Gastroesophageal sphincter (tissue), 4 donors: Measurements from ENCODE around the gene ADAMTS17. TPM values are rescaled to one million over a fixed set of nuclear protein-coding genes. Genes with fewer than 3 reads are reported as not detected.

Source experiments
- ATAC-seq: fragments of 150-250 bp; one replicate; pipeline ENCODE4 v1.9.1; 2016; ENCODE audit warnings: mild to moderate bottlenecking, moderate library complexity
- H3K27ac ChIP-seq, 4 donors: fragments of 200-600 bp; sonication (generic) in 3 of 4; 1 replicate in 3 of 4; 2 replicates in 1 of 4; pipeline ENCODE4 v1.5.1; 2016 to 2019
- H3K27me3 ChIP-seq: fragments of 200-600 bp; sonication (generic); one replicate; pipeline ENCODE4 v1.5.1; 2019
- H3K36me3 ChIP-seq, 2 donors: fragments of 200-600 bp; sonication (generic); one replicate each; pipeline ENCODE4 v1.5.1; 2019; ENCODE audit warnings: control low read depth in 1 of 2
- H3K4me1 ChIP-seq, 3 donors: fragments of 200-600 bp; sonication (generic); 1 replicate in 2 of 3; 2 replicates in 1 of 3; pipeline ENCODE4 v1.5.1; 2016 to 2019; ENCODE audit warnings: control low read depth in 2 of 3
- H3K4me3 ChIP-seq, 2 donors: fragments of 200-600 bp; sonication (generic); one replicate each; pipeline ENCODE4 v1.5.1; 2019; ENCODE audit warnings: mild to moderate bottlenecking in 1 of 2, moderate library complexity in 1 of 2
- H3K9me3 ChIP-seq, 3 donors: fragments of 200-600 bp; sonication (generic); one replicate each; pipeline ENCODE4 v1.5.1; 2017 to 2019; ENCODE audit warnings: control low read depth in 2 of 3
- EP300 ChIP-seq: sonication (generic); formaldehyde crosslinking; IDR thresholded peaks from one replicate; pipeline ENCODE4 v1.6.1; 2017; ENCODE audit warnings: antibody characterized with exemption, mild to moderate bottlenecking
- POLR2A ChIP-seq, 2 donors: fragments of 450-650 bp; IDR thresholded peaks; one replicate each; pipeline ENCODE4 v1.6.1; 2017; ENCODE audit warnings: antibody characterized with exemption in 2 of 2, mild to moderate bottlenecking in 2 of 2, moderate library complexity in 1 of 2
- POLR2AphosphoS5 ChIP-seq: sonication (generic); formaldehyde crosslinking; IDR thresholded peaks from one replicate; pipeline ENCODE4 v1.6.1; 2017; ENCODE audit warnings: antibody characterized with exemption
- WGBS, 2 donors: methylation state at CpG; one replicate each; pipeline ENCODE4 v1.1.5; 2018; ENCODE audit warnings: low coverage in 1 of 2; 5-methylcytosine and 5-hydroxymethylcytosine counted together
- total RNA-seq, 4 donors: library from RNA; depleted of rRNA; stranded (reverse); fragments of >200 nt; gene quantifications; one replicate each; pipeline ENCODE4 v1.1.0, GENCODE V29; 2016
- TF ChIP-seq, protein P1 (sequence below), 4 experiments: fragments of 200-600 bp in 2 of 4; fragments of 450-650 bp in 2 of 4; sonication (generic) in 1 of 4; IDR thresholded peaks; one replicate each; pipeline ENCODE4 v1.5.1; 2017 to 2019; ENCODE audit warnings: antibody characterized with exemption in 4 of 4, mild to moderate bottlenecking in 2 of 4, moderate library complexity in 2 of 4

The ADAMTS17 gene
- total RNA-seq, 4 donors from 2014 or later, result 4.9 to 14.0 (median 11.3) TPM

DNA sequence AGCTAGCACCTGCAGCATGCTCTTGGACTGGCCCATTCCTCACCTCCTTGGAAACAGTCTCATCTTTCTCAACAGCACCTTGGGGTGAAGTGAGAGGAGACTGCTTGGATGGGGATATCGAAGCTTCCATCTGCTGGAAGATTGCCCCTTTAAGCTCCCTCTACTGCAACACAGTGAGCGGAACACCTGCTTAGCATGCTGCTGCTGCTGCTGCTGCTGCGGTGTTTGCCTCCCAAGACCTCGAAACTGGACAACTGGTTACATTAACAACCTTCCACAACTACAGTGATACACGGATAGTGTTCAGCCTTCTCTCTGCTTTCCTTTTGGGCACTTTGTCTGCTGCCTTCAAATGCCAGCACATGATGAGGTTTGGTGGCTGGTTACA, 354.7 kb downstream of the ADAMTS17 start:
- H3K4me1 ChIP-seq, result peaks cover 0 to 10% (median 0%) of the 10 kb centered on the region in 3 donors
- TF ChIP-seq POLR2A (IDR thresholded peaks at IDR 0.05) (no peak), EP300 (no peak), POLR2AphosphoS5 (no peak)
- TF ChIP-seq, protein P1, sequence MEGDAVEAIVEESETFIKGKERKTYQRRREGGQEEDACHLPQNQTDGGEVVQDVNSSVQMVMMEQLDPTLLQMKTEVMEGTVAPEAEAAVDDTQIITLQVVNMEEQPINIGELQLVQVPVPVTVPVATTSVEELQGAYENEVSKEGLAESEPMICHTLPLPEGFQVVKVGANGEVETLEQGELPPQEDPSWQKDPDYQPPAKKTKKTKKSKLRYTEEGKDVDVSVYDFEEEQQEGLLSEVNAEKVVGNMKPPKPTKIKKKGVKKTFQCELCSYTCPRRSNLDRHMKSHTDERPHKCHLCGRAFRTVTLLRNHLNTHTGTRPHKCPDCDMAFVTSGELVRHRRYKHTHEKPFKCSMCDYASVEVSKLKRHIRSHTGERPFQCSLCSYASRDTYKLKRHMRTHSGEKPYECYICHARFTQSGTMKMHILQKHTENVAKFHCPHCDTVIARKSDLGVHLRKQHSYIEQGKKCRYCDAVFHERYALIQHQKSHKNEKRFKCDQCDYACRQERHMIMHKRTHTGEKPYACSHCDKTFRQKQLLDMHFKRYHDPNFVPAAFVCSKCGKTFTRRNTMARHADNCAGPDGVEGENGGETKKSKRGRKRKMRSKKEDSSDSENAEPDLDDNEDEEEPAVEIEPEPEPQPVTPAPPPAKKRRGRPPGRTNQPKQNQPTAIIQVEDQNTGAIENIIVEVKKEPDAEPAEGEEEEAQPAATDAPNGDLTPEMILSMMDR (IDR thresholded peaks at IDR 0.05), result no peak
- no peak overlapping the region for H3K4me3 ChIP-seq
- no peaks in the 10 kb centered on the region for H3K9me3 ChIP-seq
- no peaks in the 10 kb centered on the region for H3K27me3 ChIP-seq
- no peak overlapping the region for H3K27ac ChIP-seq
- no peak for ATAC-seq
- peaks cover 0 to 8% of the 10 kb centered on the region in 2 donors for H3K36me3 ChIP-seq
- WGBS, 2 donors, result 76 to 91% methylated on average over 4 of the region's 5 CpGs

DNA sequence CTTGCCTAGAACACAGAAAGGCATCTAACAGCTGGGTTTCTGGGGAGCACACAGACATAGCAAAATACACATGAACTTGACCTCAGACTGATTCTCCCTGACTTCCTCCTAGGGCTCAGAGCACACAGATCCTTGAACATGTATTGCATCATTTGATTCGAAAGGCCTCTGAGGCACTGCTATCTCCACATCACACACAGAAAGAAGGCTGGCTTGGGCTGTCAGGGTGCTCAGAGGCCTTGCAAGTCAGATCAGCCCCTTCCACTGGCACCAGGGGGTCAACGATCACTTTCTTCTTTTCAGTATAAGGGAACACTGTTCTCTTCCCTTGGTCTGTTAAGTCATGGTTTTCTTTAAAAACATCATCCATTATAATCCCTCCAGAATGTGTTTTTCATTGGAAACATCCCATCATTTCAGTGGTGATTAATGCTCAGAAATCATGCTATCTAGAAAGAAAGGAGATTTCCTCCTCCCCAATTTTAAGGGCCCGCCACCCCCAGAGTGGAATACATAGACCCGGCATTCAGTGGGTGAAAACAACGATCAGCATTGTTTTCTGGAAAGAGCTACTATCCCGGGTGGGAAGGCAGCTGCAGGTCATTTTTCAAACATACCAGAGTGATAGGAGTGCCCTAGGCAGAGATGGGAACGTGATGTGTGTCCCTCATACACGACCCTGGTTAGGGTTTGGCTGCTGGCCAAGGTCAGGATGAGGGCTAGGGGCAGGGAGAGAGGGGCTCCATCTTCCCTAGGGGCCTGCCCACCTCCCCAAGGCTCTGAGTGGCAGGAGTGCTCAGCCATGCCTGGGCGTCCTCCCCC, 355.3 kb downstream of the ADAMTS17 start:
- peaks cover 0 to 4% of the 10 kb centered on the region in 2 donors for H3K36me3 ChIP-seq
- ATAC-seq, result no peak
- H3K4me1 ChIP-seq, result peaks cover 0 to 10% (median 0%) of the 10 kb centered on the region in 3 donors
- TF ChIP-seq POLR2AphosphoS5, result no peak
- TF ChIP-seq EP300, result no peak
- no peak for TF ChIP-seq POLR2A (IDR thresholded peaks at IDR 0.05)
- TF ChIP-seq, protein P1 (IDR thresholded peaks at IDR 0.05), result no peak
- H3K27ac ChIP-seq, result peak overlapping the region in 3 of 4 donors; percentile 20 to 59 (median 38)
- H3K4me3 ChIP-seq, result no peak overlapping the region
- WGBS, 2 donors, result 52 to 55% methylated on average over 4 to 6 of the region's 9 CpGs
- no peaks in the 10 kb centered on the region for H3K27me3 ChIP-seq
- H3K9me3 ChIP-seq, result no peaks in the 10 kb centered on the region

DNA sequence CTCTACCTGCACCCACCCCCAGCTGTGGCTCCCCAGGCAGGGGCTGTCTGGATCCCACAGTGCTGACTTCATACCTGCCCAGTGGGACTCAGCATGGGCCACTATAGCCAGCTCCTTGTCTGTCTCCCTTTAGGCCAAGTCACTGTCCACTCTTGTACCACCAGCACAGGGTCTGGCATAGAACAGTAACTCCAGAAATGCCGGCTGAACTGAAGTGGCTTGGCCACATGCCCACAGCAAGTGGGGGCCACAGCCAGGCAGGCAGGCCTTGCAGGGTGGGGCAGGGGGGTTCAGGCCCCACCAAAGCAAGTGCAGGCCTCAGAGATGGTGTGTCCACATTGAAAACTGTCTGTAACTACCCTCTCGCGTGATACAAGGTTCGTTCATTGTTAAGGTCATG, 355.9 kb downstream of the ADAMTS17 start:
- no peak overlapping the region for H3K4me3 ChIP-seq
- H3K4me1 ChIP-seq, result peaks cover 0 to 10% (median 0%) of the 10 kb centered on the region in 3 donors
- H3K9me3 ChIP-seq, result no peaks in the 10 kb centered on the region
- H3K36me3 ChIP-seq, result peaks cover 0 to 4% of the 10 kb centered on the region in 2 donors
- TF ChIP-seq EP300, result no peak
- no peak for TF ChIP-seq POLR2A (IDR thresholded peaks at IDR 0.05)
- no peak for TF ChIP-seq POLR2AphosphoS5
- TF ChIP-seq, protein P1 (IDR thresholded peaks at IDR 0.05), result no peak
- H3K27ac ChIP-seq, result peak overlapping the region in 3 of 4 donors; percentile 20 to 59 (median 38)
- no peaks in the 10 kb centered on the region for H3K27me3 ChIP-seq
- no peak for ATAC-seq
- no CpG with 5 or more reads among the region's 4 CpGs for WGBS, 2 donors

DNA sequence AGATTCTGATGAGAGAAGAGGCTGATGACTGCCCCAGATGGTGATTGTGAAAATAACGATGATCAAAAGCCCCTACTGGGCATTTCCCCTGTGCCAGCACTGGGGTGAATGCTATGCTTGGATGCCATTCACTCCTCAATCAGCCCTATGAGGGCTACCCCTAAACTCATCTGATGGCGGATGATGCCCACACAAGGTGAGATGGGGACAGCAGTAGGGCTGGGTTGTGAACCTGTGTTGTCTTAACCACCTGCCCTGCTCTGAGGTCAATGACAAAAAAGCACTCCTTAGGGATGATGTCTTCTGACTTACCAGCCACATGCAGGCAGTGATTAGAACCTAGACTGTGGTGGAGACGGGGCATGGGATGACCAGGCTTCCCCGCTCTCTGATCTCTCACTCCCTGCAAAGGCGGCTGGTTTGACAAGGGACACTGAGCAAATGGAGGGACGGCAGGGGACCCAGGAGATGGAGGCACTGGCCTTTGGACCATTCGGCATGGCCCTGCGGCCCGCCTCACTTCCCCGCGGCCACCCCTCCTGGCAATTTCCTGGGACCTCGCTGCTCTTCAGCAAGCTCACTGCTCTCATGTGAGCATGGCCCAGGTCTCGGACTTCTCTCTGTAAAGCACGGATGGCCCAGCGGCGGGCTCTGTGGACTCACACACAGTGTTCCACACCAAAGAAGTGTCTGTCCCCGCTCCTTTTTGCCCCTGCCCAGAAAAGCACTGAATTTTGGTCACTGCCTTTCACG, 357.1 kb downstream of the ADAMTS17 start:
- peaks cover 0 to 10% (median 0%) of the 10 kb centered on the region in 3 donors for H3K4me1 ChIP-seq
- TF ChIP-seq POLR2A (IDR thresholded peaks at IDR 0.05) (no peak), POLR2AphosphoS5 (no peak), EP300 (no peak)
- TF ChIP-seq, protein P1 (IDR thresholded peaks at IDR 0.05), result no peak
- WGBS, 2 donors, result 63 to 93% methylated on average over 2 to 12 of the region's 18 CpGs

More for the DNA sequence above, 357.1 kb downstream of the ADAMTS17 start:
- H3K27me3 ChIP-seq, result no peaks in the 10 kb centered on the region
- H3K4me3 ChIP-seq, result no peak overlapping the region
- ATAC-seq, result no peak
- H3K9me3 ChIP-seq, result no peaks in the 10 kb centered on the region
- H3K36me3 ChIP-seq, result peaks cover 0 to 4% of the 10 kb centered on the region in 2 donors
- no peak overlapping the region for H3K27ac ChIP-seq
